ENCODE measurements around the gene GPR15LG.
"Not testable (repeated sequence)": the region's sequence is repeated elsewhere in the genome, so short reads cannot be mapped to it uniquely, and the experiment has no call there.

Gene GPR15LG

DNA sequence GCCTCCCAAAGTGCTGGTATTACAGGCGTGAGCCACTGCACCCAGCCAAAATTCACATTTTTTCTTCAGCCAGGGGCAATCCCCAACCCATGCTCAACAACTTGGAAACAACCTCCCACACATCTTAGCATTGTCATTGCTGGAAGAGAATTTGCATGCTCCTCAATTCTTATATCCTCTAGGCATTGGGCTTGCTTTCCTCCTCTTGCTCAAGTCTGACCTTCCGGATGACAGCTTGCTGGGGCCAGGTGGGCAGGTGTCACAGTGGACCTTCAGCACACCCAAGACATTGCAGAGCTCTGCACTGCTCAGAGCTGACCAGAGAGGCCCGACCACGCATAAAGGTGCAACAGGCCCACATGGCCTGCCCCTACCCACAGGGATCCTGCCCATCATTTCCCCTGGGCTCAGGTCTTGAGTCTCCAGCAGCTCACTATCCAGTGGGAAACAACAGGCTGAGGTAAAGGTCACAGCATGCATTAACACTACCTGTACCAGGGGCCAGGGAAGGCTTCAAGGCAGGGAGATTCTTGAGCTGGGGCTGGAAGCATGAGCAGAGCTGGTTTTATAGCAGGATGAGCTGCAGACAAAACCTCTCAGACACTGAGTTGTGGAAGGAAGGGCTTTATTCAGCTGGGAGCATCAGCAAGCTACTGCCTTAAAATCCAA, 6.8 kb upstream of the GPR15LG start:
- no peak for DNase-seq

DNA sequence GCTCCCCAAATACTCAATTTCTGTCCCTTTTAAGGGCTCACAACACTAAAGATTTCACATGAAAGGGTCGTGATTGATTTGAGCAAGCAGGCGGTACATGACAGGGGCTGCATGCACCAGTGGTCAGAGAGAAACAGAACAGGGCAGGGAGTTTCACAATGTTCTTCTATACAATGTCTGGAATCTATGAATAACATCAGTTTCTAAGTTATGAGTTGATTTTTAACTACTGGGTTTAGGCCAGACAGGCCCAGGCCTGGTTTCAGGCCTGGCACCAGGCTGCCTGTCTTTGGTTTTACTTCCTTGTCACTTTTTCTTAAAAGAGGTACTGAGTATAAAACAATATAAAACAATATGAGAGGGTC, 6.3 kb upstream of the GPR15LG start:
- DNase-seq, result not testable (repeated sequence)

DNA sequence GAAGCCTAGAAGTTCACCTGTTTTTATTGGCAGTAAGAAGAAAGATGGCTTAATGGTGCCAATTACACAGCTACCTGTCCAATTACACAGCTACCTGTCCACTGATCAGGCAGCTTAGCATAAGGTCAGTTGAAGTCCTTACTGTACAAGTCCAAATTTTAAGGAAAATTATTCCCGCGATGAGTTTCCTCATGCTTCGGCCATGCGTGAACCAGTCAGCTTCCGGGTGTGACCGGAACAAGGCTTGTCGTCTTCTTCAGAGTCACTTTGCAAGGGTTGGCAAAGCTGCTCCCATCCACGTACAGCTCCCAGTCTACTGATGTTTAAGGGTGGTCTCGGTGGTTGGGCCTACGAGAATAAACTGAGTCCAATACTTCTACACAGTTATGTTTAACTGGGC, 5.2 kb upstream of the GPR15LG start:
- DNase-seq, result not testable (repeated sequence)

DNA sequence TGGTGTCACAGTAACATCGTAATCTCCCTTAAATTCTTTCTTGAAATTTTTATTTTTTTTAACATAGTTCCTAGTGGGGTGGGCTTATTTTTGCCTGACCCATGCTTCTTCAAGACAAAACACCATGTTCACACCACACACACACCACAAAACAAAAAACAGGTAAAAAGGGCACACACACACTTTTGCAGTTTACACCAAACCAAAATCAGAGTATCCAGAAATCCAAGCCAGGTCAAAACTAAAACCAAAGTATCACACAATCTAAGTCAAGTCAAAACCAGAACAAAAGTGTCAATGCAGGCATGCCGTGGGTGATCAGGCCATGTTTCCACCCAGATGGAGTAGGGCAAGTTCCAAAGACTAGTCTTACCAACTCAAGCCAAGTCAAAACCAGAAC, 2.4 kb upstream of the GPR15LG start:
- DNase-seq, result not testable (repeated sequence)

DNA sequence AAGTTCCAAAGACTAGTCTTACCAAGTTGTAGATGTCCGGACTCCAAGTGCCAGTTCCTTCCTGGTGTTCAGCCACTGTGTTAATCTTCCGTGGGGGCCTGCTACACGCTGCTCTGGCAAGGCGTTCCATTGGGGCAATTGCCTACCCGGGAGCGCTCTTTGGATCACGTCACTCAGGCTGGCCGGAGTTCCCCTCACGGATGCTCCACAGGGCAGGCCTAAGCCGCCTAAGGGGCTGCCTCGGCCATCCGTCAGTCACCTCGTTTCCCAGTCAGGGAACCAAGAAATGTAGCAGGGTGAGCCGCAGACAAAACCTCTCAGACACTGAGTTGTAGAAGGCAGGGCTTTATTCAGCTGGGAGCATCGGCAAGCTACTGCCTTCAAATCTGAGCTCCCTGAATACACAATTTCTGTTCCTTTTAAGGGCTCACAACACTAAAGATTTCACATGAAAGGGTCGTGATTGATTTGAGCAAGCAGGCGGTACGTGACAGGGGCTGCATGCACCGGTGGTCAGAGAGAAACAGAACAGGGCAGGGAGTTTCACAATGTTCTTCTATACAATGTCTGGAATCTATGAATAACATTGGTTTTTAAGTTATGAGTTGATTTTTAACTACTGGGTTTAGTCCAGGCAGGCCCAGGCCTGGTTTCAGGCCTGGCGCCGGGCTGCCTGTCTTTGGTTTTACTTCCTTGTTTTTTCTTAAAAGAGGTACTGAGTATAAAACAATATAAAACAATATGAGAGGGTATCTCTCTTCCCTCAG, 1.7 kb upstream of the GPR15LG start:
- DNase-seq, result not testable (repeated sequence)

DNA sequence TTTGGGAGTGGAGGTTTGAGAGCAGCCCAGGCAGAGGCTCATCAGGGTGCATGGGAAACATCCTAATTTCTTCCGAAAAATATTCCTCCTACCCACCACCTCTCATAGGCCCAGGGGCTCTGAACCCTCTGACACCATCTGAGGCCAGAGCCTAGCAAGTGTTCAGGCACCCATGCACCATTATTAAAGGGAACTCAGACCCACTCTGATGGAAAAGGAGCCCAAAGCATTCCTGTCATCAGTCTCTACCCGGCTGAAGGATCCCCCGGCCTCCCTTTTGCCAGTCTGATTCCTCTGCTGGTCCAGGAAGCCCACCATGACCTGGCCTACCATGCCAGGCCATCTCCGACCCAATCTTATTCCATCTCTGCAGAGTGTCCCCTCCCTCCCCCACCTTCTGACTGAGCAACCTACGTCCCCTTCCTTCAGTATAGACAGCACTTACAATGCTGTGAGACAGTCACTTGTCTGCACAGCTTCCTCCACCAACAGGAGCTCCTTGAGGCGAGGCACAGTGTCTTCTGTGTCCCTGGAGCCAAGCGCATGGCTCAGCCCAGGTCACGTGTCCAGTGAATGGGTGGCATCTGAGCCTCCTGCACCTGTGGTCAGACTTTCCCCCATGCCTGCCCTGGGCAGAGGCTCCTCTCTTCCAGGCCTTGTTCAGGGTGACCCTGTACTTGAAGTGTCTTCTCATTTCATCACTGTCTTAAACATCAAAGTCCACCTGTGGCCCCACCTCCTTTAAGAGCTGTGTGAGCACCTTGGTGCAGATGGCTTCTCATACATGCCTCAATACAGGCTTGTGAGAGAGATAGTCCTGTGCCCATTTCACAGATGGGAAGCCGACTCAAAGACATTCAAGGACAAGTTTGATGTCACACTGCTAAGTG, 889 bp upstream of the GPR15LG start:
- no peak for DNase-seq

DNA sequence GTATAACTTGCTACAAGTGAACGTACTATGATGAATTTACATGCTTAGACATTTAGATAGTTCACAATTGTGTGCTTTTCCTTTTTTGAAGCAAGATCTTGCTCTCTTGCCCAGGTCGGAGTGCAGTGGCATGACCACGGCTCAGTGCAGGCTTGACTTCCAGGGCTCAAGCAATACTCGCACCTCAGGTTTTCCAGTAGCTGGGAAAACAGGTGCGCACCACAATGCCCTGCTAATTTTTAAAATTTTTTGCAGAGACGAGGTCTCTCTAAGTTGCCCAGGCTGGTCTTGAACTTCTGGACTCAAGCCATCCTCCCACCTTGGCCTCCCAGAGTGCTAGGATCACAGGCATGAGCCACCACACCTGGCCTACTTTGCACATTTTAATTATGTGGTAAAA, 1.8 kb downstream of the GPR15LG start:
- no peak for DNase-seq

DNA sequence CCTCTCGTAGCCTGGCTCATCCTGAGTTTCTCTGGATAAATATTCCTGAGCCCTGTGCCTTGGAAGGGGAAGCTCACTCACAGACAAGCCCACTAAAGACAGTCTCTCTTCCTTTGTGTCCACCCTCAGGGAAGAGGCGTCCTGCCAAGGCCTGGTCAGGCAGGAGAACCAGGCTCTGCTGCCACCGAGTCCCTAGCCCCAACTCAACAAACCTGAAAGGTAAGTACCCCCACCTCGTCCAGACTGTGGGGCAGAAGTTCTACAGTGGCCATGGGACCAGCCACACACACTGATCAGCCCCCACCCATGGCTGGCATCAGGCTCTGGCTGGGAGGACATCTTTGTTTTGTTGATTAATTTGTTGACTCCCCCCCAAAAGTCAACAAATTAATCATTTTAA, 2.8 kb downstream of the GPR15LG start:
- DNase-seq, result no peak

DNA sequence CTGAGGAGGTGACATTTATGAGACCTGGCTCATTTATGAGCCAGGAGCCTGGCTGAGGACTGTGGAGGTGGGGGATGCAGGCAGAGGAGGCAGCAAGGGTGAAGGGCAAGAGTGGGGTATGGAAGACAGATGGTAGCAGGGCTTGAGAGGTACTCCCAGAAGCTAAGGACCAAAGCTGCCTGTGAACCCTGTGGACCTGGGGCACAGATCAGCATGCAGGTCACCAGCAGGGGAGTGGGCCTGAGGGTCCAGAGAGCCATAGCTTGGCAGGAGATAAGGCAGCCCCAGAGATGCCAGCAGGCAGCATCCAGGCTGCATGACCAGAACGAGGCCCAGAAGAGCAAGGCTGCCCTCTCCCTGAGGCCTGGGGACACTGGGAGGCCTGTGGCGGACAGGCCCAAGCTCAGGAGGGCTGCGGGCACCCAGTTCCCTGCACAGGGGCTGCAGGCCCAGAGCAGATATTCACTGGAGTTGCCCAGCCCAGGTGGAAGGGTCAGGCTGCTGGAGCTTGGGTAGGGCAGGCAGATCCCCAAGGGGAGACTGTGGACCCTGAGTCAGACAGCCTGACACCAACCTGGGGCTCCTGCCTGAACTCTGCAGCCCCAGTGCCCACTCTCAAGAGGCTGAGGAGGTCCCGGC, 3.4 kb downstream of the GPR15LG start:
- DNase-seq, result no peak

DNA sequence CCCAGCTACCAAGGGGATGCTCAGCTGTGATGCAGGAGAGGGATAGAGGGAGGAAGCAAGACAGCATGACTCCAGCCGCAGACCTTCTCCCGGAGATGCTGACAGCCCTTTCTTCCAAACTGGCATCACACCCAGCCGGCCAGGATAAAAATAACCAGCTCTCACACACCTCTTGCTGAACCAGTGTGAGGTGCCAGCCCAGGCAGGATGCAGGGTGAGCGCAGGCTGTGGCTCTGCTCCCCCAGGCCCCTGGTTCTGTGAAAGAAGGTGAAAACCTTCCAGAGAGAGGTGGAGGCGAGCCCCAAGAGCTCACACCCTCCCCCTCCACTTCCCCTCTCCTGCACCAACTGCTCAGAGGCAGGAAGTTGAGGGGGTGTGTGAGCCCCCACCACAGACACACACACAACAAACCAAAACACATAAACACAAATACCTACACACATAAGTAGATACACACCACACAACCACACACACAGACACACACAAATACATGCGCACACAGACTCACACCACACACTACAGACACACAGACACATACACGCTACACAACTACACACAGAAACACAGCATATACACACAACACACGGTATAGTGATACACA, 4.0 kb downstream of the GPR15LG start:
- no peak for DNase-seq

DNA sequence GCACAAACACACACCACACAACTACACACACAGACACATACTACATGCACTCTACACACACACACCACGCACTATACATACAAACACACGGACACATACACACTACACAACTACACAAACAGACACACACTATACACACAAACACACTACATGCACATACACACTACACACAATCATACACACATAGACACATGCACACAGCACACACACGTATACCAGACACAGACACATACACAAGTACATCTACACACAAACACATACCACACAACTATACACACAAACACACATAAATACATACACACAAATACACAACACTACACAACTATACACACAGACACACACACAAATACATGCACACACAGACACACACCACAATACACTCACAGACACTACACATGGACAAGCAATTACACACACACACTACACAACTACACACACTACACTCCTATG, 4.6 kb downstream of the GPR15LG start:
- DNase-seq, result no peak

DNA sequence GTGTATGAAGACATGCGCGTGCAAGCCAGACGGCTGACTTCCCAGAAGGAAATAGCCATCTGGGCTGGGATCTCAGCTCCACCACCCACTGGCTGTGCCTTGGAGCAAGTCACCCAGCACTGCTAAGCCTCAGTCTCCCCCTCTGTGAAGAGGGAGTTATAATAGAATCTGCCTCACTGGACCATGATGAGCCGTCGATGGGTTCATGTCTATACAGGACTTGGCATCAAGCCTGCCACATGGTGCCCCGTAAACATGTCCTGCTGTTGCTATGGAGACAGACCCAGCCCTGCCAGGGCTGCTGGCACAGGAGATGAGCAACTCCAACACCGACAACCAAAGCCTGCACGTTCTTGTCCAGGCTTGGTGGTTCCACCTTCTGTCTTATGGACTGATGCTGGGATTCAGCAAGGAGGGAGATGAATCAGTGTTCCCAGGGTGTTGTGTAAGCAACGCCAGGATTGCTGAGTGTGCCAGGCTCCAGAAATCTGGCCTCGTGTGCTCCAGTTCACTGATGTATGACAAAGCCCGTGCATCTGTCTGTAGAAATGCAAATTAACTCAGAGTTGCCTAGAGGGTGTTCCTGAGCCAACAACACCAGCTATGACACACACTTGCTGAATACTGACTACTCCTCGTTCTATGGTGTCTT, 5.6 kb downstream of the GPR15LG start:
- DNase-seq, result peak; percentile 85

DNA sequence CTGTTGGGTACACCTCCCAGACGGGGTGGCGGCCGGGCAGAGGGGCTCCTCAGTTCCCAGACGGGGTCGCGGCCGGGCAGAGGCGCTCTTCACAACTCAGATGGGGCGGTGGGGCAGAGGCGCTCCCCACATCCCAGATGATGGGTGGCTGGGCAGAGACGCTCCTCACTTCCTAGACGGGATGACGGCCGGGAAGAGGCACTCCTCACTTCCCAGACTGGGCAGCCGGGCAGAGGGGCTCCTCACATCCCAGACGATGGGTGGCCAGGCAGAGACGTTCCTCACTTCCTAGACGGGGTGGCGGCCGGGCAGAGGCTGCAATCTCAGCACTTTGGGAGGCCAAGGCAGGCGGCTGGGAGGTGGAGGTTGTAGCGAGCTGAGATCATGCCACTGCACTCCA, 6.8 kb downstream of the GPR15LG start:
- DNase-seq, result not testable (repeated sequence)

DNA sequence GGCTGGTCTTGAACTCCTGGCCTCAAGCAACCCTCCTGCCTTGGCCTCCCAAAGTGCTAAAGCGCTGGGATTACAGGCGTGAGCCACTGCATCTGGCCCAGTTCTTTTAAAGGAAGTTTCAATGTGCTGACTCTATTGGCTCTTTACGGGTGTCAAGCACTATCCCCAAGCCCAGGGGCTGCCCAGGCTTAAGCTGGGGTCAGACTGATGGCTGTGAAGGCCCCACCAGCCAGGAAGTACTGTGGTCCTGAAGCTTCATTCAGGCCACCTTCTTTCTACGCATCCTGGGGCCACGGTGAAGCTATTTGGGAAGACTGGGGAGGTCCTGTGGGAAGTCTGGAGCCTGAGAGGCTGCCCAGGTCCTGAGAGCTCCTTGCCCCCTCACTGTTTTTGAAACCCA, 8.0 kb downstream of the GPR15LG start:
- no peak for DNase-seq

DNA sequence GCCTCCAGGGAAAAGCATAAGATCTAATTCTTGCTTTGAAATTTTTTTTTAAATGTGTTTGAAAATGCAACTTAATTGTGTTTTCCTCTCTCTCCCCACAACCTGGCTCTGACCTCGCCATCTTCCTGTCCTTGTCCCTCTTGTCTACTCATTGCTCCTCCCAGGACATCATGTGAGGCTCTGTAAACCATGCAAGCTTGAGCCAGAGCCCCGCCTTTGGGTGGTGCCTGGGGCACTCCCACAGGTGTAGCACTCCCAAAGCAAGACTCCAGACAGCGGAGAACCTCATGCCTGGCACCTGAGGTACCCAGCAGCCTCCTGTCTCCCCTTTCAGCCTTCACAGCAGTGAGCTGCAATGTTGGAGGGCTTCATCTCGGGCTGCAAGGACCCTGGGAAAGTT, 10.9 kb downstream of the GPR15LG start:
- peak; percentile 23 for DNase-seq

DNA sequence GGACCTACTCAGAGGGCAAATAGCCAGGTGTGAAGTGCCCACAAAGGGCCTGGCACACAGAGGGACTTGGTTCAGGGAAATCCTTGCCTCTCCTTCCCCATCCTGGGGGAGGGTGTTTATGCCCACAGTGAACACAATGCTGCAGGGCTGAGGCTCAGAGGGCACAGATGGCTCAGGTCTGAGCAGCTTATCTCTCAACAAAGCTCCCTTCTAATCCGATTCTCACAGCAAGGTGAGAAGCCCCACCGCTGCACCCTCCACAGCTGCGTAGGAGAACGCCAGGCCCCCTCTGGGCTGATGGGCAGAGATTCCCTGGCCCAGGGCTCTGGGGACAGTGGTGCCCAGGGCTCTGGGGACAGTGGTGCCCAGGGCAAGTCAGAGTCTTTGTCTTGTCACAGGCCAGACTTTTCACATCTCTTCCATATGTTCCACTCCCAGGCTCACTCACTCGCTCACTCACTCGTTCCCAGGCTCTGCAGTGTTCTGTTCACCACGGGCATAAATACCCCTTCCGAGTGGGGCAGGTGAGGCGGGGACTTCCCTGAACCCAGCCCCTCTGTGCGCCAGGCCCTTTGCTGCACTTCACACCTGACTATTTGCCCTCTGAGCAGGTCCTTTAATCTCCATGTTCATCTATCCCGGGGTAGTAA, 12.1 kb downstream of the GPR15LG start:
- no peak for DNase-seq

DNA sequence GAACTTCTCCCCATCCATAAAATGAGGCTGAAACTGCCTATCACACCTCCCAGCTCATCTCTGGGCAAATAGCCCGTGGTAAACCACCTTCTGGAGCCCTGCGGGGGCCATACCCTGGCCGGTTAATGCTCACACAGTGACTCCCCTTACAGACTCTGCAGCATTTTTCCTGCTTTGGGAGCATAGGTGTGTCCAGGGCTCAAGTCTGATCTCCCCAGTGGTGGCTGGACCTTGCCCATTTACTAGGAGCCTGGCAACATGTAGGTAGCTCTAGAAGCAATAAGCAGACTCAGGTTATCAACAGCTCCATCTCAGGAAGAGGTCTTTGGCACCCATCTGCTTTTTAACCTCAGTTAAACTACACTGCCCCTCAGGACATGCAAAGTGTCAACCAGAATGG, 15.2 kb downstream of the GPR15LG start:
- DNase-seq, result no peak

DNA sequence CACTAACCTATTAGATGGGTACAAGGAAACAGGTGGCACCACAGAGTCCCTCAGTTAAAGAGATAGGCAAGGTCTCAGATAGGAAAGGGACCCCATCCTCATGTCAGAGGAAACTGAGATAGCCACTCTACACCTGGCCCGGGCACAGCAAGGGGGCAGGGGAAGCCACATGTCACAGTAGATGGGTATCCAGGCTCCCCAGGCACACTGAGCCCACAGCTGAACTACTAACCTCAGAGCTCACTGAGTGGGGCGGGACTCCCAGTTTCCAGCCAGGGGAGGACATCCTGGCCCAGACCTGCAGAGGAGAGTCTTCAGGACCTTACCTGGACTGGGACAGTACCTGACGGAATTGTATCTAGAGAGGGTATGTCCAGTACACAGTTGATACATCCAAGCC, 17.0 kb downstream of the GPR15LG start:
- no peak for DNase-seq

DNA sequence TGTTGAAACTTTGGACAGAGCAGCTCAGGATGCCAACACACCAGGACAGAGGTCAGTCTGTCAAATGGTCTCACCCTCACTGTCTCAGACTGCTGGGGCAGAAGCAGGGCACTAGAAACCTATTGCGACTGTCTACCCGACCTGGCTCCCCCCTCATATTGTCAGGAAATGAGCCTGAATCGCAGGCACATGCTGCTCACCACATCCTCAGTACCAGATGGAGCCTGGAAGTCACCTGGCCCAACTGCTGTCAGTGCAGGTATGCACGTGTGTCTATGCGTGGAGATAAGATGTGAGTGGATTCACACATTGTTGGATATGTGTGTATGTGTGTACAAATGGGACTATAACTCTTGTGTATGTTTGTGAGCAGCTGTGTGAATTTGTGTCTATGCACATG, 17.5 kb downstream of the GPR15LG start:
- no peak for DNase-seq

DNA sequence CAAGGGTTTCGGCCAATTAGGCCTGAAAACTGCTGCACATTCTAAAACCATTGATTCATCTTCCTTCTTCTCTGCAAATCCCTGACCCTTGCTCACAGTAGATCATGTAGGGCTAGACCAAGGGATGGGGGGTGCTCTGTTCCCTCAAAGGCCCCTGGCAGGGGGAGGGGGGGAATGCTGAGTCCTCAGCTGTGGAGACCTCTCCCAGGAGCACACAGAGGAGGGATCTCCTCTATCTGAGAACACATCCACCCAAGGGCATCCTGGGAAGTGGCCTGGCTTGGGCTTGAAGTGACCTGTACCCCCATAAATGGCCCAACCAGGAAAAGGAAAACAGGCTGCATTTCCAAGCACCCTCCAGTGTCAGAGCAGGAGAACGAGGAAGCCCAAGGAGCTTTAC, 19.7 kb downstream of the GPR15LG start:
- no peak for DNase-seq

DNA sequence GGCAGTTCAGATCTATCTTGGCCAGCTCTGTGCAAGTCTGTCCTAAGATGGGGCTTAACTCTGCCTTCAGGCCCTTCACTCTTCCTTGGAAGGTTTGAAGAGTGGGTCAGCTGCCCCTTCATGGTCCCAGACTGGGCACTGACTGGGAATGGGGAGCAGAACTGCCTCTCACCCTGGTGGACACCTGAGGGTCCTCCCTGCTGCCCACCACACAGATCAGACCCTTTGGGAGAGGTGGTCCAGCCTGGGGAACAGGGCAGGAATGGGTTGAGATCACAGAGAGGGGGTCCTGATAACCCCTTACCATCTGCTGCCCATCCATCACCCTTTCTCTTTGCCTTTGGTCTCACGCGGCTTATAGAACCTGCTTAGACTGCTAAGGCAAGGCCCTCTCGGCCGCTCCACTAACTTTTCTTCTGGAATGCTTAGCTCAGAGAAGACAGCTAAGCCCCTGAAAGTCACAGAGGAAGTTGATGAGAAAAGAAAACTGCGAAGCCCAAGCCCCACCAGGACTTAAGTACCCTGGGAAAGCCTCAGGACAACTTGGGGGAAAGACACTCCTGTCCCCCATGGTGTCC, 20.3 kb downstream of the GPR15LG start:
- no peak for DNase-seq
